T-helper 1 cell treated with Interleukin-12 subunit alpha and Interleukin-12 subunit beta and Interleukin-4 antibody, amounts not matched to agents 30 μg/mL and 1 μg/mL, for 36 hours (primary cell): ENCODE data around the gene ALAS2.
"Not testable (repeated sequence)": the region's sequence is repeated elsewhere in the genome, so short reads cannot be mapped to it uniquely, and the experiment has no call there.

Experiments used
- H3K27ac Mint-ChIP-seq: one replicate; pipeline ENCODE4 v1.8.0; 2021; ENCODE audit warnings: mild to moderate bottlenecking, mixed read lengths
- H3K27me3 Mint-ChIP-seq: one replicate; pipeline ENCODE4 v1.8.0; 2021; ENCODE audit warnings: low read depth, mixed read lengths
- H3K36me3 Mint-ChIP-seq: one replicate; pipeline ENCODE4 v1.8.0; 2021; ENCODE audit warnings: low read depth, mixed read lengths
- H3K4me1 Mint-ChIP-seq: one replicate; pipeline ENCODE4 v1.8.0; 2021; ENCODE audit warnings: low read depth, mixed read lengths
- H3K4me3 Mint-ChIP-seq: one replicate; pipeline ENCODE4 v1.8.0; 2021; ENCODE audit warnings: mild to moderate bottlenecking, moderate library complexity, mixed read lengths
- H3K9me3 Mint-ChIP-seq: one replicate; pipeline ENCODE4 v1.8.0; 2021; ENCODE audit warnings: mixed read lengths

The ALAS2 gene

GRCh38 chrX:54991706-54992105 is 39.1 kb downstream of the ALAS2 start:
- Mint-ChIP-seq H3K36me3 (no peaks in the 10 kb centered on the region), H3K4me3 (no peak overlapping the region), H3K27me3 (no peaks in the 10 kb centered on the region), H3K27ac (no peak overlapping the region), H3K9me3 (no peaks in the 10 kb centered on the region), H3K4me1 (no peaks in the 10 kb centered on the region)

GRCh38 chrX:54983306-54983705 is 47.5 kb downstream of the ALAS2 start:
- not testable (repeated sequence) for H3K4me1 Mint-ChIP-seq, H3K27me3 Mint-ChIP-seq, H3K4me3 Mint-ChIP-seq, H3K36me3 Mint-ChIP-seq, H3K27ac Mint-ChIP-seq, H3K9me3 Mint-ChIP-seq

- Mint-ChIP-seq H3K9me3 (peaks cover 2% of the 10 kb centered on the region), H3K27ac (no peak overlapping the region), H3K36me3 (no peaks in the 10 kb centered on the region)
These were observed 50.4 kb downstream of the ALAS2 start for GRCh38 chrX:54980334-54980733.

GRCh38 chrX:54979432-54979831 is 51.3 kb downstream of the ALAS2 start:
- Mint-ChIP-seq H3K36me3 (no peaks in the 10 kb centered on the region), H3K9me3 (peaks cover 2% of the 10 kb centered on the region), H3K4me3 (no peak overlapping the region), H3K27ac (no peak overlapping the region), H3K4me1 (no peaks in the 10 kb centered on the region), H3K27me3 (peaks cover under 1% of the 10 kb centered on the region)

More at GRCh38 chrX:54980334-54980733, 50.4 kb downstream of the ALAS2 start:
- H3K4me1 Mint-ChIP-seq, result no peaks in the 10 kb centered on the region
- peaks cover 6% of the 10 kb centered on the region for H3K27me3 Mint-ChIP-seq
- no peak overlapping the region for H3K4me3 Mint-ChIP-seq

GRCh38 chrX:54978448-54978847 is 52.3 kb downstream of the ALAS2 start:
- Mint-ChIP-seq H3K4me1 (no peaks in the 10 kb centered on the region), H3K27ac (no peak overlapping the region), H3K36me3 (no peaks in the 10 kb centered on the region), H3K4me3 (no peak overlapping the region), H3K9me3 (no peaks in the 10 kb centered on the region), H3K27me3 (no peaks in the 10 kb centered on the region)

- Mint-ChIP-seq H3K27me3 (no peaks in the 10 kb centered on the region), H3K4me1 (no peaks in the 10 kb centered on the region), H3K9me3 (no peaks in the 10 kb centered on the region), H3K36me3 (no peaks in the 10 kb centered on the region), H3K4me3 (no peak overlapping the region), H3K27ac (no peak overlapping the region)
These were observed 53.4 kb downstream of the ALAS2 start for GRCh38 chrX:54977387-54977786.

- Mint-ChIP-seq H3K27me3 (no peaks in the 10 kb centered on the region), H3K4me3 (no peak overlapping the region), H3K9me3 (peaks cover 4% of the 10 kb centered on the region), H3K36me3 (no peaks in the 10 kb centered on the region), H3K27ac (no peak overlapping the region), H3K4me1 (peaks cover 5% of the 10 kb centered on the region)
These were observed 65.8 kb downstream of the ALAS2 start for GRCh38 chrX:54964766-54965497.

GRCh38 chrX:54961750-54962149 is 69.0 kb downstream of the ALAS2 start:
- H3K4me3 Mint-ChIP-seq, result no peak overlapping the region

More at GRCh38 chrX:54961750-54962149, 69.0 kb downstream of the ALAS2 start:
- Mint-ChIP-seq H3K27ac (no peak overlapping the region), H3K36me3 (no peaks in the 10 kb centered on the region), H3K9me3 (no peaks in the 10 kb centered on the region), H3K27me3 (no peaks in the 10 kb centered on the region), H3K4me1 (peaks cover 5% of the 10 kb centered on the region)
